ENCODE results near the gene OR10AD1. TPM values are rescaled to one million over a fixed set of nuclear protein-coding genes. Genes with fewer than 3 reads are reported as not detected.

OR10AD1 gene
- polyA plus RNA-seq, 3 donors: not detected

DNA sequence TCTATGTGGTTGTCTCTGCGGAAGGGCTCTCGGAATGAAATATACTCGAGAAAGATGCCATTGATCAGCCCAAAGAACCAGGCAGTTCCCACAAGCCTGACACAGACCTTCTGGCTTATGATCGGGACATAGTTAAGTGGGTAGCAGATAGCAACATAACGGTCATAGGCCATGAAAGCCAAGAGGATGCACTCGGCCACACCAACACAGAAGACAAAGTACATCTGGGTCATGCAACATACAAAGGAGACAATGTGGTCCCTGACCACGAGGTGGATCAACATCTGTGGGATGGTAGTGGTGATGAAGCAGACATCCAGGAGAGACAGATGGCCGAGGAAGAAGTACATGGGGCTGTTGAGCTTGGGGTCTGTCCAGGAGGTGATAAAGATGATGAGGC is 326 bp downstream of the OR10AD1 start:
- Mint-ChIP-seq H3K27ac (peak overlapping the region in 1 of 7 donors; percentile 48), H3K27me3 (ENCODE audit: low read depth in 3 of 3) (peaks cover 0 to 1% (median 1%) of the 10 kb centered on the region in 3 donors), H3K36me3 (peaks cover 27 to 29% of the 10 kb centered on the region in 2 donors), H3K9me3 (peaks cover 23 to 45% (median 35%) of the 10 kb centered on the region in 7 donors), H3K4me1 (peaks cover 42% of the 10 kb centered on the region), H3K4me3 (no peak overlapping the region)
- Histone ChIP-seq H3K4me2 (replicated peaks; ENCODE audit: extremely low read depth, low read length, poor library complexity, severe bottlenecking) (no peak overlapping the region), H3K4me1 (ENCODE audit: control insufficient read depth in 1 of 2, insufficient read depth in 2 of 2, low read length in 2 of 2) (peaks cover 32 to 40% of the 10 kb centered on the region in 2 donors), H3K36me3 (replicated peaks in 1 of 2; ENCODE audit: control insufficient read depth in 1 of 2, insufficient read depth in 2 of 2, low read length in 2 of 2) (peaks cover 0 to 12% of the 10 kb centered on the region in 2 donors), H3K9ac (ENCODE audit: insufficient read depth, low read length, poor library complexity, severe bottlenecking) (no peak overlapping the region), H3K9me3 (replicated peaks in 1 of 2; ENCODE audit: control insufficient read depth in 1 of 2, insufficient read depth in 1 of 2, low read length in 2 of 2) (peaks cover 13 to 31% of the 10 kb centered on the region in 2 donors), H3K27ac (ENCODE audit: low read depth in 1 of 2, low read length in 2 of 2) (no peak overlapping the region), H3K79me2 (ENCODE audit: insufficient read depth, low read length) (peaks cover 24% of the 10 kb centered on the region), H4K20me1 (ENCODE audit: insufficient read depth, low read length) (no peaks in the 10 kb centered on the region), H2AFZ (ENCODE audit: insufficient read depth, low read depth, low read length, poor library complexity, severe bottlenecking) (no peak overlapping the region), H3K27me3 (ENCODE audit: control insufficient read depth in 2 of 2, insufficient read depth in 2 of 2, low read length in 2 of 2) (no peaks in the 10 kb centered on the region), H3K4me3 (replicated peaks in 1 of 3; ENCODE audit: low read depth in 2 of 3, low read length in 3 of 3) (no peak overlapping the region)
- DNase-seq: no peak
- intact Hi-C loops (cut with micrococcal nuclease): no loop called here
- 100% methylated on average over 6 of the region's 8 CpGs for WGBS (ENCODE audit: insufficient coverage)
- TF ChIP-seq, protein P1, sequence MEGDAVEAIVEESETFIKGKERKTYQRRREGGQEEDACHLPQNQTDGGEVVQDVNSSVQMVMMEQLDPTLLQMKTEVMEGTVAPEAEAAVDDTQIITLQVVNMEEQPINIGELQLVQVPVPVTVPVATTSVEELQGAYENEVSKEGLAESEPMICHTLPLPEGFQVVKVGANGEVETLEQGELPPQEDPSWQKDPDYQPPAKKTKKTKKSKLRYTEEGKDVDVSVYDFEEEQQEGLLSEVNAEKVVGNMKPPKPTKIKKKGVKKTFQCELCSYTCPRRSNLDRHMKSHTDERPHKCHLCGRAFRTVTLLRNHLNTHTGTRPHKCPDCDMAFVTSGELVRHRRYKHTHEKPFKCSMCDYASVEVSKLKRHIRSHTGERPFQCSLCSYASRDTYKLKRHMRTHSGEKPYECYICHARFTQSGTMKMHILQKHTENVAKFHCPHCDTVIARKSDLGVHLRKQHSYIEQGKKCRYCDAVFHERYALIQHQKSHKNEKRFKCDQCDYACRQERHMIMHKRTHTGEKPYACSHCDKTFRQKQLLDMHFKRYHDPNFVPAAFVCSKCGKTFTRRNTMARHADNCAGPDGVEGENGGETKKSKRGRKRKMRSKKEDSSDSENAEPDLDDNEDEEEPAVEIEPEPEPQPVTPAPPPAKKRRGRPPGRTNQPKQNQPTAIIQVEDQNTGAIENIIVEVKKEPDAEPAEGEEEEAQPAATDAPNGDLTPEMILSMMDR (IDR thresholded peaks at IDR 0.05): no peak

DNA sequence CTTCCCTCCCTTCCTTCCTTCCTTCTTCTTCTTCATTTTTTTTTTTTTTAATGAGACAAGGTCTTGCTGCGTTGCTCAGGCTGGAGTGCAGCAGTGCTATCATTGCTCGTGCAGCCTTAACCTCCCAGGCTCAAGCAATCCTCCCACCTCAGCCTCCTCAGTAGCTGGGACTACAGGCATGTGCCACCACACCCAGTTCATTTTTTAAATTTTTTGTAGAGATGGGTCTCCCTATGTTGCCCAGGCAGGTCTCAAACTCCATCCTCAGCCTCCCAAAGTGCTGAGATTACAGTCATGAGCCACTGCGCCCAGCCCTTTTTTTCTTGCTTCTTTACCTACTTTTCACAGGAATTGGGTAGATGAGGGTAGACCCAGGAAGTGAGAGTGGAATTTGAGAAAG is 1.6 kb downstream of the OR10AD1 start:
- Histone ChIP-seq H2AFZ (ENCODE audit: insufficient read depth, low read depth, low read length, poor library complexity, severe bottlenecking) (no peak overlapping the region), H3K79me2 (ENCODE audit: insufficient read depth, low read length) (peaks cover 24% of the 10 kb centered on the region), H3K4me2 (replicated peaks; ENCODE audit: extremely low read depth, low read length, poor library complexity, severe bottlenecking) (peak overlapping the region; percentile 96), H3K4me3 (replicated peaks in 1 of 3; ENCODE audit: low read depth in 2 of 3, low read length in 3 of 3) (peak overlapping the region in 1 of 3 experiments; percentile 78), H3K36me3 (replicated peaks in 1 of 2; ENCODE audit: control insufficient read depth in 1 of 2, insufficient read depth in 2 of 2, low read length in 2 of 2) (peaks cover 0 to 12% of the 10 kb centered on the region in 2 donors), H3K27ac (ENCODE audit: low read depth in 1 of 2, low read length in 2 of 2) (no peak overlapping the region), H4K20me1 (ENCODE audit: insufficient read depth, low read length) (no peaks in the 10 kb centered on the region), H3K27me3 (ENCODE audit: control insufficient read depth in 2 of 2, insufficient read depth in 2 of 2, low read length in 2 of 2) (no peaks in the 10 kb centered on the region), H3K9me3 (replicated peaks in 1 of 2; ENCODE audit: control insufficient read depth in 1 of 2, insufficient read depth in 1 of 2, low read length in 2 of 2) (peaks cover 9 to 18% of the 10 kb centered on the region in 2 donors), H3K4me1 (ENCODE audit: control insufficient read depth in 1 of 2, insufficient read depth in 2 of 2, low read length in 2 of 2) (peaks cover 38 to 47% of the 10 kb centered on the region in 2 donors), H3K9ac (ENCODE audit: insufficient read depth, low read length, poor library complexity, severe bottlenecking) (no peak overlapping the region)
- TF ChIP-seq, protein P1 (IDR thresholded peaks at IDR 0.05): no peak
- no CpG with 5 or more reads among the region's 3 CpGs for WGBS (ENCODE audit: insufficient coverage)
- Mint-ChIP-seq H3K27ac (peak overlapping the region in 6 of 7 donors; percentile 10 to 84 (median 21)), H3K9me3 (peaks cover 17 to 32% (median 22%) of the 10 kb centered on the region in 7 donors), H3K27me3 (ENCODE audit: low read depth in 3 of 3) (no peaks in the 10 kb centered on the region), H3K4me1 (peaks cover 46% of the 10 kb centered on the region), H3K36me3 (peaks cover 22 to 26% of the 10 kb centered on the region in 2 donors), H3K4me3 (no peak overlapping the region)
- intact Hi-C loops (cut with micrococcal nuclease): no loop called here
- DNase-seq: no peak

Measured in CD14-positive monocyte (primary cell).